ENCODE data around the gene IMMP2L.

The IMMP2L gene

GRCh38 chr7:110762546-110763225 lies 799.6 kb downstream of the IMMP2L start:
- DNase-seq, result no peak

- DNase-seq, result no peak
Observed at GRCh38 chr7:110760341-110760740, 802.0 kb downstream of the IMMP2L start.

GRCh38 chr7:110759069-110759468 lies 803.2 kb downstream of the IMMP2L start:
- no peak for DNase-seq

GRCh38 chr7:110754649-110755048 lies 807.6 kb downstream of the IMMP2L start:
- no peak for DNase-seq

GRCh38 chr7:110750931-110751605 lies 811.2 kb downstream of the IMMP2L start:
- DNase-seq, result no peak

- no peak for DNase-seq
Observed at GRCh38 chr7:110733221-110733620, 829.1 kb downstream of the IMMP2L start.

GRCh38 chr7:110724811-110725210 lies 837.5 kb downstream of the IMMP2L start:
- no peak for DNase-seq

GRCh38 chr7:110721395-110721794 lies 840.9 kb downstream of the IMMP2L start:
- no peak for DNase-seq

- DNase-seq, result no peak
Observed at GRCh38 chr7:110720626-110721025, 841.7 kb downstream of the IMMP2L start.

GRCh38 chr7:110719741-110720140 lies 842.6 kb downstream of the IMMP2L start:
- DNase-seq, result no peak

GRCh38 chr7:110718503-110719205 lies 843.6 kb downstream of the IMMP2L start:
- DNase-seq, result no peak

- no peak for DNase-seq
Observed at GRCh38 chr7:110704225-110704624, 858.1 kb downstream of the IMMP2L start.

- no peak for DNase-seq
Observed at GRCh38 chr7:110698576-110698975, 863.7 kb downstream of the IMMP2L start.

- no peak for DNase-seq
Observed at GRCh38 chr7:110693344-110693743, 868.9 kb downstream of the IMMP2L start.

- DNase-seq, result no peak
Observed at GRCh38 chr7:110688908-110689307, 873.4 kb downstream of the IMMP2L start.

GRCh38 chr7:110685899-110686298 lies 876.4 kb downstream of the IMMP2L start:
- no peak for DNase-seq

GRCh38 chr7:110681941-110682340 lies 880.4 kb downstream of the IMMP2L start:
- no peak for DNase-seq

GRCh38 chr7:110677405-110677804 lies 884.9 kb downstream of the IMMP2L start:
- no peak for DNase-seq

- no peak for DNase-seq
Observed at GRCh38 chr7:110676785-110677184, 885.5 kb downstream of the IMMP2L start.

GRCh38 chr7:110675383-110676103 lies 886.7 kb downstream of the IMMP2L start:
- DNase-seq, result no peak

GRCh38 chr7:110673148-110673547 lies 889.1 kb downstream of the IMMP2L start:
- no peak for DNase-seq

- DNase-seq, result no peak
Observed at GRCh38 chr7:110669410-110669809, 892.9 kb downstream of the IMMP2L start.

- no peak for DNase-seq
Observed at GRCh38 chr7:110664803-110665202, 897.5 kb downstream of the IMMP2L start.

All from stimulated activated CD4-positive, alpha-beta T cell treated with anti-CD3 and anti-CD28 coated beads, Interleukin-4, amount 100 ng/mL, for 24 hours (primary cell).